Vagina (tissue), 2 donors: ENCODE measurements around the gene GAMT. TPM values are rescaled to one million over a fixed set of nuclear protein-coding genes. Genes with fewer than 3 reads are reported as not detected.

Experiments used
- DNase-seq, 2 donors: peaks; one replicate each; pipeline ENCODE4 v3.0.0-alpha.2; 2017; ENCODE audit errors: extremely low spot score in 2 of 2
- H3K27ac ChIP-seq: fragments of 200-600 bp; sonication (generic); one replicate; pipeline ENCODE4 v1.5.1; 2019
- H3K27me3 ChIP-seq: fragments of 200-600 bp; sonication (generic); one replicate; pipeline ENCODE4 v1.5.1; 2019
- H3K36me3 ChIP-seq, 2 donors: fragments of 200-600 bp; sonication (generic); one replicate each; pipeline ENCODE4 v1.5.1; 2017 to 2019
- H3K4me1 ChIP-seq: fragments of 200-600 bp; sonication (generic); one replicate; pipeline ENCODE4 v1.5.1; 2019
- H3K4me3 ChIP-seq, 2 donors: fragments of 200-600 bp; sonication (generic); 1 replicate in 1 of 2; 2 replicates in 1 of 2; pipeline ENCODE4 v1.5.1; 2016 to 2019
- H3K9me3 ChIP-seq: fragments of 200-600 bp; sonication (generic); one replicate; pipeline ENCODE4 v1.5.1; 2019
- CTCF ChIP-seq, 3 experiments: fragments of 450-650 bp in 2 of 3; fragments of 200-600 bp in 1 of 3; sonication (generic) in 1 of 3; IDR thresholded peaks; one replicate each; pipeline ENCODE4 v1.5.1; 2017 to 2019; ENCODE audit warnings: antibody characterized with exemption in 3 of 3, mild to moderate bottlenecking in 2 of 3, moderate library complexity in 2 of 3
- POLR2A ChIP-seq, 2 donors: fragments of 450-650 bp; IDR thresholded peaks; one replicate each; pipeline ENCODE4 v1.6.1; 2017; ENCODE audit warnings: antibody characterized with exemption in 2 of 2, mild to moderate bottlenecking in 2 of 2, moderate library complexity in 2 of 2
- POLR2AphosphoS5 ChIP-seq, 2 donors: sonication (generic); formaldehyde crosslinking; IDR thresholded peaks; one replicate each; pipeline ENCODE4 v1.9.0; 2017; ENCODE audit warnings: antibody characterized with exemption in 2 of 2, mild to moderate bottlenecking in 2 of 2, low read depth in 1 of 2; ENCODE audit not compliant: insufficient read depth in 1 of 2
- intact Hi-C: fragments of 100-400 bp; cut with DNase I; formaldehyde crosslinking; loops from one replicate; pipeline ENCODE4 v1.15.1; 2023
- total RNA-seq: library from RNA; depleted of rRNA; stranded (reverse); fragments of >200 nt; gene quantifications from one replicate; pipeline ENCODE4 v1.2.3, GENCODE V29; 2016

The GAMT gene
- total RNA-seq, 1 donor from 2014 or later = 29.0 TPM

GRCh38 chr19:1360818-1361461 lies 40.4 kb downstream of the GAMT start:
- H3K27me3 ChIP-seq = no peaks in the 10 kb centered on the region
- no peak for DNase-seq
- intact Hi-C loops = no loop called here
- H3K4me3 ChIP-seq = peak overlapping the region; percentile 17 to 33
- peaks cover 0 to 45% of the 10 kb centered on the region in 2 donors for H3K36me3 ChIP-seq
- H3K27ac ChIP-seq = peak overlapping the region; percentile 74
- no peaks in the 10 kb centered on the region for H3K9me3 ChIP-seq
- peaks cover 34% of the 10 kb centered on the region for H3K4me1 ChIP-seq
- TF ChIP-seq POLR2A (IDR thresholded peaks at IDR 0.05) (no peak), POLR2AphosphoS5 (IDR thresholded peaks at IDR 0.05; ENCODE audit: insufficient read depth in 1 of 2, low read depth in 1 of 2) (peak; percentile 55 to 74), CTCF (IDR thresholded peaks at IDR 0.05) (no peak)

- H3K36me3 ChIP-seq = peaks cover 0 to 41% of the 10 kb centered on the region in 2 donors
These were observed 41.1 kb downstream of the GAMT start for GRCh38 chr19:1360126-1360817.

GRCh38 chr19:1357531-1358109 lies 43.7 kb downstream of the GAMT start:
- no peak overlapping the region for H3K4me3 ChIP-seq
- no peaks in the 10 kb centered on the region for H3K27me3 ChIP-seq
- no peak overlapping the region for H3K27ac ChIP-seq
- H3K4me1 ChIP-seq = peaks cover 48% of the 10 kb centered on the region
- TF ChIP-seq CTCF (IDR thresholded peaks at IDR 0.05) (no peak), POLR2A (IDR thresholded peaks at IDR 0.05) (no peak), POLR2AphosphoS5 (IDR thresholded peaks at IDR 0.05; ENCODE audit: insufficient read depth in 1 of 2, low read depth in 1 of 2) (no peak)
- intact Hi-C loops = no loop called here
- no peak for DNase-seq
- H3K36me3 ChIP-seq = peaks cover 0 to 22% of the 10 kb centered on the region in 2 donors
- H3K9me3 ChIP-seq = no peaks in the 10 kb centered on the region

More at GRCh38 chr19:1360126-1360817, 41.1 kb downstream of the GAMT start:
- TF ChIP-seq POLR2AphosphoS5 (IDR thresholded peaks at IDR 0.05; ENCODE audit: insufficient read depth in 1 of 2, low read depth in 1 of 2) = no peak
- no peak for TF ChIP-seq POLR2A (IDR thresholded peaks at IDR 0.05)
- TF ChIP-seq CTCF (IDR thresholded peaks at IDR 0.05) = no peak
- DNase-seq = no peak
- Histone ChIP-seq H3K9me3 (no peaks in the 10 kb centered on the region), H3K4me1 (peaks cover 41% of the 10 kb centered on the region), H3K27ac (peak overlapping the region; percentile 74), H3K27me3 (no peaks in the 10 kb centered on the region), H3K4me3 (peak overlapping the region; percentile 17 to 33)
- intact Hi-C loops = no loop called here

GRCh38 chr19:1356508-1356865 lies 44.9 kb downstream of the GAMT start:
- peaks cover 39% of the 10 kb centered on the region for H3K4me1 ChIP-seq
- no peaks in the 10 kb centered on the region for H3K9me3 ChIP-seq
- H3K27me3 ChIP-seq = no peaks in the 10 kb centered on the region
- peak overlapping the region in 1 of 2 donors; percentile 88 for H3K4me3 ChIP-seq
- intact Hi-C loops = no loop called here
- no peak for DNase-seq
- TF ChIP-seq POLR2A (IDR thresholded peaks at IDR 0.05) (no peak), POLR2AphosphoS5 (IDR thresholded peaks at IDR 0.05; ENCODE audit: insufficient read depth in 1 of 2, low read depth in 1 of 2) (no peak), CTCF (IDR thresholded peaks at IDR 0.05) (no peak)
- H3K27ac ChIP-seq = peak overlapping the region; percentile 98
- peaks cover 0 to 16% of the 10 kb centered on the region in 2 donors for H3K36me3 ChIP-seq
